Measurements from ENCODE around the gene DCAF8L1.
"Not testable (repeated sequence)": the region's sequence is repeated elsewhere in the genome, so short reads cannot be mapped to it uniquely, and the experiment has no call there.

DCAF8L1 gene

GRCh38 chrX:27966955-27967354 lies 14.3 kb downstream of the DCAF8L1 start:
- no peak for DNase-seq (ENCODE audit: low read depth)
- TF ChIP-seq CTCF (IDR thresholded peaks at IDR 0.05; ENCODE audit: insufficient read depth, low read depth, low read length, missing control alignments) = no peak
- no peak overlapping the region for H3K4me3 ChIP-seq (ENCODE audit: low read depth, low read length)

DNA sequence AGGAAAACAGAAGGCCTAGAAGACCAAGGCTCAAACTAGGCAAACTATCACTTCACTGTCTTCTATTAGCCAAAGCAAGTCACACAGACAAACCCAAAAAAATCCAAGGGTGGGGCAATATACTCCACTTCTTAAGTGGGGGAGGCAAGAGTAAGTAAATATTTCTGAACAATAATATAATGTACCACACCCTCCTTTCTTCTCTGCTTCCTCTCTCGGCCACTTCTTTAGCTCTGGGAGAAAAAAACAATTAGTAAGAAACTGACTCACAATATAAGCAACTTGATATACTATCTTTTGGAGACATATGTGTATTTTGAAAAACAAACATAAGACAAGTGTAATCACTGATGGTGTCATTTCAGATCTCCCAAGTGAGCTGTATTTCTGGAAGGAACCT lies 14.8 kb downstream of the DCAF8L1 start:
- H3K4me3 ChIP-seq (ENCODE audit: low read depth, low read length) = no peak overlapping the region
- TF ChIP-seq CTCF (IDR thresholded peaks at IDR 0.05; ENCODE audit: insufficient read depth, low read depth, low read length, missing control alignments) = no peak
- no peak for DNase-seq (ENCODE audit: low read depth)

GRCh38 chrX:27965348-27965747 lies 15.9 kb downstream of the DCAF8L1 start:
- not testable (repeated sequence) for DNase-seq (ENCODE audit: low read depth); H3K4me3 ChIP-seq (ENCODE audit: low read depth, low read length)

DNA sequence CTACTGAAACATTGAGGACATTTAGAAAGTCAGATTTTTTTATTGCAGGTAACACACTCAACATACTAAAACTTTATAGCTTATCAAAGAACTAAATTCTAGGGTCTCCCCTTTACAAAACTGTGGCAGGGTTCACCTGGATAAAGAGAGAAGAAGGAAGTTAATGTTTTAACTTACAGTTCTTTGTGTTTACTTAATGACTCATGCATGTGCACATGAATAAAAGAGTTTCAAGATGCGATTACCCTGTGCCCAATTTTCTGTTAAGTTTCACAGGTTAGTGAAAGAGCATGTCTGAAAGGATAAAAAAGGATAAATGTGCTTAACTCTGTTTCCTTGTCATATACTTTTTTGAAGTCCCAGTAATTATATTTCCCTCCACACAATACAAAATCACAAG lies 16.8 kb downstream of the DCAF8L1 start:
- no peak for TF ChIP-seq CTCF (IDR thresholded peaks at IDR 0.05; ENCODE audit: insufficient read depth, low read depth, low read length, missing control alignments)
- DNase-seq (ENCODE audit: low read depth) = no peak
- H3K4me3 ChIP-seq (ENCODE audit: low read depth, low read length) = no peak overlapping the region

DNA sequence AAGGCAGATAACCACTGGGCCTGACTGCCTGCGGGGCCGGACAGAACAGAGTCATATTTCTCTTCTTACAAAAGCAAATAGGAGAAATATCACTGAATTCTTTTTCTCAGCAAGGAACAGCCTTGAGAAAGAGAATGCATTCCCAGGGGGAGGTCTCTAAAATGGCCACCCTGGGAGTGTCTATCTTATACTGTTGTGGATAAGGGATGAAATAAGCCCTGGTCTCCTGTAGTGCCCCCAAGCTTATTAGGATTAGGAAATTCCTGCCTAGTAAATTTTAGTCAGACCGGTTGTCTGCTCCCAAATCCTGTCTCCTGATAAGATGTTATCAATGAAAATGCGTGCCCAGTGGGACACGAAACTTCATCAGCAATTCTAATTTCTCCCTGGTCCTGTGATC lies 20.8 kb downstream of the DCAF8L1 start:
- H3K4me3 ChIP-seq (ENCODE audit: low read depth, low read length); DNase-seq (ENCODE audit: low read depth): not testable (repeated sequence)

- no peak overlapping the region for H3K4me3 ChIP-seq (ENCODE audit: low read depth, low read length)
- DNase-seq (ENCODE audit: low read depth) = no peak
- no peak for TF ChIP-seq CTCF (IDR thresholded peaks at IDR 0.05; ENCODE audit: insufficient read depth, low read depth, low read length, missing control alignments)
These were observed 28.1 kb downstream of the DCAF8L1 start for GRCh38 chrX:27953171-27953570.

GRCh38 chrX:27933361-27933760 lies 47.9 kb downstream of the DCAF8L1 start:
- no peak for DNase-seq (ENCODE audit: low read depth)
- H3K4me3 ChIP-seq (ENCODE audit: low read depth, low read length) = no peak overlapping the region
- TF ChIP-seq CTCF (IDR thresholded peaks at IDR 0.05; ENCODE audit: insufficient read depth, low read depth, low read length, missing control alignments) = no peak
